DOHH2 (cell line): Measurements from ENCODE around the gene MBD6.

ENCODE experiments used
- CTCF ChIP-seq: fragments of 200-600 bp; sonication (generic); IDR thresholded peaks from one replicate; pipeline ENCODE4 v1.5.1; 2014; ENCODE audit warnings: antibody characterized with exemption, mild to moderate bottlenecking, low read depth, low read length; ENCODE audit not compliant: poor library complexity, severe bottlenecking
- EZH2phosphoT487 ChIP-seq: fragments of 200-600 bp; sonication (generic); IDR thresholded peaks from 2 replicates; pipeline ENCODE4 v1.6.1; 2017; ENCODE audit warnings: borderline replicate concordance, mild to moderate bottlenecking, antibody characterized with exemption, low read length, moderate library complexity, mixed read lengths

GRCh38 chr12:57473886-57474285 is 48.7 kb upstream of the MBD6 start:
- TF ChIP-seq CTCF: no peak
- TF ChIP-seq EZH2phosphoT487: no peak
